Activated naive CD4-positive, alpha-beta T cell (primary cell): ENCODE data around the gene STK35.

Experiments used
- DNase-seq, 4 experiments: peaks; one replicate each; lab custom pipeline; 2025; lab: John Stamatoyannopoulos, UW

The STK35 gene

GRCh38 chr20:2135013-2135412, 33.4 kb downstream of the STK35 start:
- no peak for DNase-seq

GRCh38 chr20:2136275-2136674, 34.6 kb downstream of the STK35 start:
- DNase-seq, result no peak

GRCh38 chr20:2137552-2138201, 36.0 kb downstream of the STK35 start:
- DNase-seq, result no peak

GRCh38 chr20:2138396-2138795, 36.8 kb downstream of the STK35 start:
- no peak for DNase-seq

- DNase-seq, result no peak
Observed at GRCh38 chr20:2139250-2139649, 37.6 kb downstream of the STK35 start.

GRCh38 chr20:2139736-2140135, 38.1 kb downstream of the STK35 start:
- DNase-seq, result no peak

- no peak for DNase-seq
Observed at GRCh38 chr20:2140561-2140960, 38.9 kb downstream of the STK35 start.

GRCh38 chr20:2141600-2142575, 40.3 kb downstream of the STK35 start:
- no peak for DNase-seq

- no peak for DNase-seq
Observed at GRCh38 chr20:2142649-2143048, 41.0 kb downstream of the STK35 start.

- DNase-seq, result no peak
Observed at GRCh38 chr20:2143594-2143993, 42.0 kb downstream of the STK35 start.

- DNase-seq, result no peak
Observed at GRCh38 chr20:2144850-2145249, 43.2 kb downstream of the STK35 start.

- no peak for DNase-seq
Observed at GRCh38 chr20:2145376-2145775, 43.7 kb downstream of the STK35 start.

GRCh38 chr20:2146080-2146867, 44.6 kb downstream of the STK35 start:
- no peak for DNase-seq

GRCh38 chr20:2149507-2149906, 47.9 kb downstream of the STK35 start:
- DNase-seq, result no peak

GRCh38 chr20:2150660-2151059, 49.0 kb downstream of the STK35 start:
- no peak for DNase-seq

GRCh38 chr20:2151858-2152281, 50.2 kb downstream of the STK35 start:
- no peak for DNase-seq

- no peak for DNase-seq
Observed at GRCh38 chr20:2152317-2152716, 50.7 kb downstream of the STK35 start.

- DNase-seq, result no peak
Observed at GRCh38 chr20:2153326-2153725, 51.7 kb downstream of the STK35 start.

GRCh38 chr20:2156224-2156623, 54.6 kb downstream of the STK35 start:
- no peak for DNase-seq

GRCh38 chr20:2156666-2157624, 55.3 kb downstream of the STK35 start:
- no peak for DNase-seq

- DNase-seq, result no peak
Observed at GRCh38 chr20:2162125-2162822, 60.6 kb downstream of the STK35 start.
